SK-N-SH (cell line): Measurements from ENCODE around the gene SV2C. TPM values are rescaled to one million over a fixed set of nuclear protein-coding genes. Genes with fewer than 3 reads are reported as not detected.

Experiments
- CTCF ChIA-PET: fragments of 300-600, 350-600 bp; formaldehyde crosslinking; extraction: SDS; loops from one replicate; lab custom pipeline; 2021; lab: Yijun Ruan, JAX
- POLR2A ChIA-PET: fragments of 350-600 bp; sonication (Branson Sonifier 250); formaldehyde crosslinking; extraction: SDS; loops from one replicate; lab custom pipeline; 2020; ENCODE audit warnings: antibody characterized with exemption, inconsistent platforms; lab: Yijun Ruan, JAX
- DNase-seq: peaks from one replicate; pipeline ENCODE4 v3.0.0; 2012
- H2AFZ ChIP-seq: fragments of 200-600 bp; sonication (generic); 2 replicates; pipeline ENCODE4 v1.8.1; 2016; ENCODE audit warnings: antibody characterized with exemption, mild to moderate bottlenecking, low read depth
- H3F3A ChIP-seq: fragments of 200-600 bp; sonication (generic); replicated peaks from 2 replicates; pipeline ENCODE3; 2016; ENCODE audit warnings: antibody characterized with exemption, mild to moderate bottlenecking; ENCODE audit not compliant: insufficient read depth
- H3K27ac ChIP-seq, 2 experiments: fragments of 200-500 bp in 1 of 2; fragments of 200-600 bp in 1 of 2; sonication (Bioruptor generic) in 1 of 2; sonication (generic), shearing (Covaris generic) in 1 of 2; 2 replicates each; pipeline versions ENCODE4 v1.5.1 to v1.6.1; 2014 to 2016; ENCODE audit warnings: low read depth in 2 of 2, inconsistent platforms in 1 of 2, low read length in 1 of 2, mild to moderate bottlenecking in 1 of 2, mixed read lengths in 1 of 2
- H3K27me3 ChIP-seq: fragments of 200-600 bp; sonication (generic), shearing (Covaris generic); 2 replicates; pipeline ENCODE4 v1.6.1; 2016; ENCODE audit warnings: mixed run types; ENCODE audit not compliant: insufficient read depth
- H3K36me3 ChIP-seq, 2 experiments: fragments of 200-500 bp in 1 of 2; fragments of 200-600 bp in 1 of 2; sonication (Bioruptor generic) in 1 of 2; sonication (generic) in 1 of 2; replicated peaks in 1 of 2; 2 replicates each; pipeline versions ENCODE3 to v1.5.1; 2014 to 2016; ENCODE audit warnings: low read length in 1 of 2, mild to moderate bottlenecking in 1 of 2; ENCODE audit not compliant: insufficient read depth in 2 of 2, control insufficient read depth in 1 of 2
- H3K4me1 ChIP-seq, 2 experiments: fragments of 200-500 bp in 1 of 2; fragments of 200-600 bp in 1 of 2; sonication (Bioruptor generic) in 1 of 2; sonication (generic), shearing (Covaris generic) in 1 of 2; 2 replicates each; pipeline versions ENCODE4 v1.5.1 to v1.6.1; 2014 to 2016; ENCODE audit warnings: low read depth in 1 of 2, low read length in 1 of 2, mixed run types in 1 of 2; ENCODE audit not compliant: insufficient read depth in 2 of 2, control insufficient read depth in 1 of 2
- H3K4me2 ChIP-seq: fragments of 200-600 bp; sonication (generic), shearing (Covaris generic); 2 replicates; pipeline ENCODE4 v1.6.1; 2017; ENCODE audit warnings: mixed run types
- H3K4me3 ChIP-seq, 2 experiments: fragments of 200-500 bp in 1 of 2; fragments of 200-600 bp in 1 of 2; sonication (Bioruptor generic) in 1 of 2; sonication (generic), shearing (Covaris generic) in 1 of 2; 2 replicates each; pipeline versions ENCODE4 v1.5.1 to v1.8.1; 2014 to 2016; ENCODE audit warnings: low read depth in 2 of 2, inconsistent platforms in 1 of 2, low read length in 1 of 2, mild to moderate bottlenecking in 1 of 2, mixed read lengths in 1 of 2, moderate library complexity in 1 of 2
- H3K79me2 ChIP-seq: fragments of 200-600 bp; sonication (generic); 2 replicates; pipeline ENCODE4 v1.8.1; 2017; ENCODE audit warnings: mild to moderate bottlenecking; ENCODE audit not compliant: insufficient read depth
- H3K9ac ChIP-seq: fragments of 200-600 bp; sonication (generic); 2 replicates; pipeline ENCODE4 v1.6.1; 2017; ENCODE audit warnings: mixed run types
- H3K9me2 ChIP-seq: fragments of 200-600 bp; sonication (generic); 2 replicates; pipeline ENCODE4 v1.6.1; 2017; ENCODE audit warnings: mixed run types
- H3K9me3 ChIP-seq: fragments of 200-600 bp; sonication (generic); 2 replicates; pipeline ENCODE4 v1.6.1; 2017; ENCODE audit warnings: mixed run types, mild to moderate bottlenecking, moderate library complexity
- H4K20me1 ChIP-seq: fragments of 200-600 bp; sonication (generic); 2 replicates; pipeline ENCODE4 v1.6.1; 2017; ENCODE audit warnings: mild to moderate bottlenecking, mixed run types; ENCODE audit not compliant: insufficient read depth
- CHD2 ChIP-seq: fragments of 150-350 bp; IDR thresholded peaks from 2 replicates; pipeline ENCODE4 v1.6.1; 2018; ENCODE audit warnings: low read length; ENCODE audit not compliant: partially characterized antibody
- ELF1 ChIP-seq: IDR thresholded peaks from 2 replicates; pipeline ENCODE4 v1.4.0; 2012
- EP300 ChIP-seq, 2 experiments: IDR thresholded peaks; 2 replicates each; pipeline versions ENCODE4 v1.4.0 to v1.6.1; 2012; ENCODE audit warnings: borderline replicate concordance in 1 of 2, low read depth in 1 of 2, low read length in 1 of 2
- EZH2phosphoT487 ChIP-seq: fragments of 200-600 bp; sonication (generic); IDR thresholded peaks from 2 replicates; pipeline ENCODE4 v1.6.1; 2017; ENCODE audit warnings: low read depth, mixed run types, mild to moderate bottlenecking, antibody characterized with exemption, moderate library complexity, borderline replicate concordance
- FOSL2 ChIP-seq: IDR thresholded peaks from 2 replicates; pipeline ENCODE4 v1.4.0; 2012; ENCODE audit warnings: low read depth, mild to moderate bottlenecking, moderate library complexity, borderline replicate concordance
- FOXJ3 ChIP-seq: sonication (generic); formaldehyde crosslinking; IDR thresholded peaks from 2 replicates; pipeline ENCODE4 v1.5.1; 2020; ENCODE audit warnings: mild to moderate bottlenecking, missing genetic modification reagents
- FOXM1 ChIP-seq: IDR thresholded peaks from 2 replicates; pipeline ENCODE4 v1.4.0; 2012; ENCODE audit warnings: low read depth, mild to moderate bottlenecking
- GABPA ChIP-seq: IDR thresholded peaks from 2 replicates; pipeline ENCODE4 v1.4.0; 2012; ENCODE audit warnings: low read depth, mild to moderate bottlenecking
- GATA2 ChIP-seq: sonication (generic); formaldehyde crosslinking; IDR thresholded peaks from 2 replicates; pipeline ENCODE4 v1.5.0; 2020; ENCODE audit warnings: mild to moderate bottlenecking, missing genetic modification reagents
- JUND ChIP-seq: IDR thresholded peaks from 2 replicates; pipeline ENCODE4 v1.4.0; 2012
- MXI1 ChIP-seq: IDR thresholded peaks from 2 replicates; pipeline ENCODE4 v1.6.1; 2012; ENCODE audit warnings: mild to moderate bottlenecking, low read depth, low read length, improper control_type of control experiment
- NFIC ChIP-seq: IDR thresholded peaks from 2 replicates; pipeline ENCODE4 v1.4.0; 2012; ENCODE audit warnings: borderline replicate concordance
- NRF1 ChIP-seq: IDR thresholded peaks from 2 replicates; pipeline ENCODE4 v1.6.1; 2012; ENCODE audit warnings: low read depth, mild to moderate bottlenecking, low read length
- PBX3 ChIP-seq: IDR thresholded peaks from 2 replicates; pipeline ENCODE4; 2012
- REST ChIP-seq: IDR thresholded peaks from 2 replicates; pipeline ENCODE4 v1.6.1; 2012; ENCODE audit warnings: mild to moderate bottlenecking, low read depth, low read length, moderate library complexity
- RFX5 ChIP-seq: IDR thresholded peaks from 2 replicates; pipeline ENCODE4 v1.6.1; 2012; ENCODE audit warnings: mild to moderate bottlenecking, improper control_type of control experiment, low read length
- SIN3A ChIP-seq: IDR thresholded peaks from 2 replicates; pipeline ENCODE4 v1.6.1; 2012; ENCODE audit warnings: low read depth, mild to moderate bottlenecking, low read length, moderate library complexity, borderline replicate concordance
- SMC3 ChIP-seq: IDR thresholded peaks from 2 replicates; pipeline ENCODE4 v1.6.1; 2012; ENCODE audit warnings: low read depth, low read length, improper control_type of control experiment
- TAF1 ChIP-seq: IDR thresholded peaks from 2 replicates; pipeline ENCODE4 v1.6.1; 2012; ENCODE audit warnings: low read depth, mild to moderate bottlenecking, low read length, moderate library complexity, borderline replicate concordance
- YY1 ChIP-seq: IDR thresholded peaks from 2 replicates; pipeline ENCODE4 v1.4.0; 2012; ENCODE audit warnings: low read depth, mild to moderate bottlenecking
- ZBTB33 ChIP-seq: IDR thresholded peaks from 2 replicates; pipeline ENCODE4 v1.4.0; 2012; ENCODE audit warnings: low read depth, borderline replicate concordance
- WGBS: methylation state at CpG from one replicate; pipeline ENCODE4 v1.1.6; 2017; ENCODE audit warnings: low lambda C conversion rate; 5-methylcytosine and 5-hydroxymethylcytosine counted together
- polyA plus RNA-seq, 3 experiments: library from polyadenylated mRNA; depleted of rRNA; stranded (reverse); fragments of >200 nt; gene quantifications; 2 replicates each; pipeline ENCODE4 v1.2.3, GENCODE V29; 2012
- TF ChIP-seq, protein P1 (sequence below): fragments of 150-350 bp; IDR thresholded peaks from 2 replicates; pipeline ENCODE4 v1.6.1; 2016; ENCODE audit warnings: mild to moderate bottlenecking, low read depth, low read length
- TF ChIP-seq, protein P2 (sequence below): IDR thresholded peaks from 2 replicates; pipeline ENCODE4 v1.4.0; 2012; ENCODE audit warnings: low read depth

Gene SV2C
- polyA plus RNA-seq, 1 of the 3 experiments (the other 2 are of a cell fraction), result 0.05 TPM

- TF ChIP-seq TAF1 (no peak), JUND (no peak), MXI1 (no peak; the same call in 1 of the 2 replicates), EZH2phosphoT487 (no peak), ZBTB33 (no peak), FOXJ3 (CRISPR knock-in tag) (no peak), ELF1 (no peak), FOSL2 (no peak), PBX3 (no peak), CHD2 (no peak), NFIC (peak; percentile 57; the same call in 1 of the 2 replicates), GABPA (no peak), FOXM1 (no peak), YY1 (no peak), RFX5 (no peak), SIN3A (no peak)
- TF ChIP-seq, protein P1, sequence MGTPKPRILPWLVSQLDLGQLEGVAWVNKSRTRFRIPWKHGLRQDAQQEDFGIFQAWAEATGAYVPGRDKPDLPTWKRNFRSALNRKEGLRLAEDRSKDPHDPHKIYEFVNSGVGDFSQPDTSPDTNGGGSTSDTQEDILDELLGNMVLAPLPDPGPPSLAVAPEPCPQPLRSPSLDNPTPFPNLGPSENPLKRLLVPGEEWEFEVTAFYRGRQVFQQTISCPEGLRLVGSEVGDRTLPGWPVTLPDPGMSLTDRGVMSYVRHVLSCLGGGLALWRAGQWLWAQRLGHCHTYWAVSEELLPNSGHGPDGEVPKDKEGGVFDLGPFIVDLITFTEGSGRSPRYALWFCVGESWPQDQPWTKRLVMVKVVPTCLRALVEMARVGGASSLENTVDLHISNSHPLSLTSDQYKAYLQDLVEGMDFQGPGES, result no peak
- TF ChIP-seq, protein P2, sequence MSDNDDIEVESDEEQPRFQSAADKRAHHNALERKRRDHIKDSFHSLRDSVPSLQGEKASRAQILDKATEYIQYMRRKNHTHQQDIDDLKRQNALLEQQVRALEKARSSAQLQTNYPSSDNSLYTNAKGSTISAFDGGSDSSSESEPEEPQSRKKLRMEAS, result no peak
Observed at GRCh38 chr5:76046741-76047140, 36.4 kb upstream of the SV2C start (continued).

DNA sequence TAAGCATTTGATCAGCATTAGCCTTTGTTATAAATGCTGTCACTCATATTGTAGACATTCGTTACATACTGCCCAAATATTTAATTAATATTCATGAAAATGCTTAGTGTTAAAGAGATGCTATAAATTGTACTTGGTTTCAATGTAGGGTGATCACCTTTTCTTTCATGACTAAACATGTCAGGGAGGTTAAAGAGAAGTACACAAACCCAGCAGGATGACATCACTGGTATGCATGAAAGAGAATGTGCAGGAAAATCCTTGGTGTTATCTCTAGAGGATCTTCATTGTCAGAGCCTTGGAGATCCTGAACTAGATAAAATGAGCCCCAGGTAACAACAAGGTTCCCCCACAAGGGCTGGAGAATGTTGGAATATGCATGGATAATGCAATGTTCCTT is 33.0 kb upstream of the SV2C start:
- whole genome bisulfite sequencing, result 20% methylated on average over 1 of the region's 1 CpG
- no peak for TF ChIP-seq SMC3
- TF ChIP-seq, protein P2, result no peak
- TF ChIP-seq, protein P1, result no peak
- TF ChIP-seq GATA2 (CRISPR knock-in tag), result no peak
- no peak for TF ChIP-seq NRF1
- no peak for TF ChIP-seq REST
- TF ChIP-seq EP300 (IDR thresholded peaks at IDR 0.05; ENCODE audit: borderline replicate concordance in 1 of 2, low read depth in 1 of 2, low read length in 1 of 2), result no peak
- no peak for TF ChIP-seq TAF1
- no peak for TF ChIP-seq FOXM1
- TF ChIP-seq ELF1, result no peak
- TF ChIP-seq CHD2, result no peak
- no peak for TF ChIP-seq SIN3A
- no peak for TF ChIP-seq FOSL2

More for the DNA sequence above, 33.0 kb upstream of the SV2C start:
- Histone ChIP-seq H3K9me2 (no peaks in the 10 kb centered on the region), H3K79me2 (no peaks in the 10 kb centered on the region), H4K20me1 (no peaks in the 10 kb centered on the region), H3F3A (no peaks in the 10 kb centered on the region), H3K27ac (no peak overlapping the region), H3K4me1 (peaks cover 0 to 7% of the 10 kb centered on the region in 2 experiments; a peak in 2 of 4 replicates), H3K9me3 (no peaks in the 10 kb centered on the region), H3K4me3 (no peak overlapping the region), H3K9ac (no peak overlapping the region), H2AFZ (no peak overlapping the region), H3K27me3 (no peaks in the 10 kb centered on the region), H3K4me2 (no peak overlapping the region), H3K36me3 (no peaks in the 10 kb centered on the region)
- CTCF ChIA-PET, result no interaction called here
- POLR2A ChIA-PET, result no interaction called here
- DNase-seq, result no peak
